ENCODE measurements around the gene GAN. TPM values are rescaled to one million over a fixed set of nuclear protein-coding genes. Genes with fewer than 3 reads are reported as not detected.
A peak's percentile ranks its signal among the peaks of the same experiment; 100 is the strongest.

Gene GAN
- total RNA-seq, 2 experiments from 2014 or later = 13.4 to 13.8 TPM

GRCh38 chr16:81278526-81278925 is 36.2 kb upstream of the GAN start:
- Mint-ChIP-seq H3K27ac (no peak overlapping the region), H3K27me3 (no peaks in the 10 kb centered on the region), H3K9me3 (ENCODE audit: low read depth) (no peaks in the 10 kb centered on the region), H3K4me1 (no peaks in the 10 kb centered on the region), H3K36me3 (ENCODE audit: low read depth) (no peaks in the 10 kb centered on the region), H3K4me3 (no peak overlapping the region)
- CTCF ChIA-PET = interaction anchor here (0.7 kb wide), 1 partner anchor 150 kb away, joined by 3 read pairs; no protein-coding TSS in a partner anchor
- ATAC-seq = no peak
- intact Hi-C loops (cut with DNase I, micrococcal nuclease) = no loop called here
- POLR2A ChIA-PET = no interaction called here
- DNase-seq = no peak

DNA sequence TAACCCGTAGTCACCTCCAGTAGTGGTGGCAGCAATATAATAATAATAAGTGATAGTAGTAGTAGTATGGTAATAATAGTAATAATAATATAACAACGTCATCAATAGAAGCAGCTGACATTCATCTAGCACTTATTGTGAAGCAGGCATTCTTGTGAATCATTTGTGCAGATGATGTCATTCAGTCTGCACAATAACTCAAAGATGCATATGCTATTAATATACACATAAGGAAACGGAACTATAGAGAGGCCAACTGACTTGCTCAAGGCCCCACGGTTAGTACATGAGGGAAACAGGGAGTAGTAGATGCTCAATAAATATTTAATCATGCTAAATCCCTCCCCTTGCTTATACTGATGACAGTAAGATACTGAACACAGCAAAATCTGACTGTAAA is 35.4 kb upstream of the GAN start:
- Mint-ChIP-seq H3K27me3 (no peaks in the 10 kb centered on the region), H3K27ac (no peak overlapping the region), H3K36me3 (ENCODE audit: low read depth) (no peaks in the 10 kb centered on the region), H3K4me3 (no peak overlapping the region), H3K9me3 (ENCODE audit: low read depth) (no peaks in the 10 kb centered on the region), H3K4me1 (no peaks in the 10 kb centered on the region)
- POLR2A ChIA-PET = no interaction called here
- no peak for ATAC-seq
- CTCF ChIA-PET = interaction anchor here (0.6 kb wide), 1 partner anchor 1686 kb away, joined by 3 read pairs; no protein-coding TSS in a partner anchor
- intact Hi-C loops (cut with DNase I, micrococcal nuclease) = no loop called here
- no peak for DNase-seq

DNA sequence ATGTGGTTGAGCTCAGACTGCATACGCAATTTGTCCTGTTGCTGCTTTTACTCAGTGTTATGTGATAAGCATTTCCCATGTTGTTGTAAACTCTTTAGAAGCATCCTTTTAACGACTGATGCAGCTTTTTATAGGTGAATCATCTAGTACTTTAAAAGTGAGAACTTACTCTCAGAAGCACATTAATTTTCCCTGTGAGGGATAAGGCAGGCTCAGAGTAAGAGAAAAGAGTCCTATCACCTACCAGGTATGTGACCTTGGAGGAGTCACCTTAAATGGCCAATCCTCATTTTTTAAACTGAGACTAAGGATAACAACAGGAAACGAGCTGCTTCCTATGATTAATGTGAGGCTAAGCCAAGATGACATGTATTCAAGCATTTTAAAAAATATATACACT is 34.4 kb upstream of the GAN start:
- POLR2A ChIA-PET = no interaction called here
- H3K4me3 Mint-ChIP-seq = no peak overlapping the region
- intact Hi-C loops (cut with DNase I, micrococcal nuclease) = no loop called here

GRCh38 chr16:81283044-81283443 is 31.7 kb upstream of the GAN start:
- Mint-ChIP-seq H3K27ac (no peak overlapping the region), H3K9me3 (ENCODE audit: low read depth) (no peaks in the 10 kb centered on the region), H3K27me3 (no peaks in the 10 kb centered on the region), H3K4me1 (no peaks in the 10 kb centered on the region), H3K36me3 (ENCODE audit: low read depth) (no peaks in the 10 kb centered on the region), H3K4me3 (no peak overlapping the region)
- ChIA-PET CTCF (no interaction called here), POLR2A (no interaction called here)
- ATAC-seq = no peak
- DNase-seq = no peak
- intact Hi-C loops (cut with DNase I, micrococcal nuclease) = no loop called here

More for the DNA sequence above, 34.4 kb upstream of the GAN start:
- Mint-ChIP-seq H3K27me3 (no peaks in the 10 kb centered on the region), H3K27ac (no peak overlapping the region), H3K4me1 (no peaks in the 10 kb centered on the region), H3K36me3 (ENCODE audit: low read depth) (no peaks in the 10 kb centered on the region), H3K9me3 (ENCODE audit: low read depth) (no peaks in the 10 kb centered on the region)
- CTCF ChIA-PET = interaction anchor here (0.6 to 1.2 kb wide), 4 partner anchors 19 to 83 kb away, joined by 3 to 4 read pairs (median 3); no protein-coding TSS in a partner anchor
- ATAC-seq (peak; percentile 33), DNase-seq (no peak)

DNA sequence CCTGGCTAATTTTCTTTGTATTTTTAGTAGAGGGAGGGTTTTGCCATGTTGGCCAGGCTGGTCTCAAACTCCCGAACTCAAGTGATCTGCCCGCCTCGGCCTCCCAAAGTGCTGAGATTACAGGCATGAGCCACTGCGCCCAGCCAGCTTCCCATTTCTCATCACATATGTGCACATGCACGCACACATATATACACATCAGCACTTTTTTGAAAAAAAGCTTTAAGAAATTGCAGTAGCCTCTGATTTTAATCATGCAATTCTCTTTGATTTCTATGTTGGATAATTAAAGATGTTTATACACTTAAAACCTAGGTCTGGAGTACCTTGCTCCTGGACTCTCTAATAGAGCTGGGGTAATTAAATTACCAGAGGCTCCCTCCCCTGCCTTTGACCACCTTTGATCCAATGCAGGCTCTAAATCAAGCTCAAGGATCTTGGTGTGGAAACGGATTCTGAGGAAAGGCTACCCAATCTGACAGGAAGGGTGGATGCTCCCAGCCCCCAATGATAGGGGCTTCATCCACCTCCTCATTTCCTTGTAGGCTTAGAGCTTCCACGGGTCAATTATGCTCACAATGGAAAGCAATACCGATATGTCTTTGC is 29.7 kb upstream of the GAN start:
- Mint-ChIP-seq H3K9me3 (ENCODE audit: low read depth) (no peaks in the 10 kb centered on the region), H3K4me3 (no peak overlapping the region), H3K27ac (no peak overlapping the region), H3K36me3 (ENCODE audit: low read depth) (no peaks in the 10 kb centered on the region), H3K27me3 (no peaks in the 10 kb centered on the region), H3K4me1 (no peaks in the 10 kb centered on the region)
- intact Hi-C loops (cut with DNase I, micrococcal nuclease) = no loop called here
- ATAC-seq (no peak), DNase-seq (no peak)
- POLR2A ChIA-PET = interaction anchor here (0.5 kb wide), 1 partner anchor 410 kb away, joined by 3 read pairs; no protein-coding TSS in a partner anchor
- CTCF ChIA-PET = interaction anchor here (0.7 to 1.1 kb wide), 4 partner anchors 18 to 453 kb away, joined by 3 to 4 read pairs (median 3); no protein-coding TSS in a partner anchor

GRCh38 chr16:81286190-81286589 is 28.6 kb upstream of the GAN start:
- Mint-ChIP-seq H3K27ac (no peak overlapping the region), H3K36me3 (ENCODE audit: low read depth) (no peaks in the 10 kb centered on the region), H3K4me1 (no peaks in the 10 kb centered on the region), H3K4me3 (no peak overlapping the region), H3K27me3 (no peaks in the 10 kb centered on the region), H3K9me3 (ENCODE audit: low read depth) (no peaks in the 10 kb centered on the region)
- intact Hi-C loops (cut with DNase I, micrococcal nuclease) = no loop called here
- no peak for DNase-seq
- POLR2A ChIA-PET = no interaction called here
- no peak for ATAC-seq
- CTCF ChIA-PET = interaction anchor here (1.1 kb wide), 1 partner anchor 17 kb away, joined by 3 read pairs; no protein-coding TSS in a partner anchor

- H3K27ac Mint-ChIP-seq = no peak overlapping the region
- ChIA-PET CTCF (no interaction called here), POLR2A (no interaction called here)
- intact Hi-C loops (cut with DNase I, micrococcal nuclease) = no loop called here
- ATAC-seq (no peak), DNase-seq (no peak)
- no peaks in the 10 kb centered on the region for H3K9me3 Mint-ChIP-seq (ENCODE audit: low read depth)
- peaks cover 12% of the 10 kb centered on the region for H3K27me3 Mint-ChIP-seq
- no peaks in the 10 kb centered on the region for H3K36me3 Mint-ChIP-seq (ENCODE audit: low read depth)
- no peaks in the 10 kb centered on the region for H3K4me1 Mint-ChIP-seq
- no peak overlapping the region for H3K4me3 Mint-ChIP-seq
These were observed 23.6 kb upstream of the GAN start for GRCh38 chr16:81291117-81291516.

DNA sequence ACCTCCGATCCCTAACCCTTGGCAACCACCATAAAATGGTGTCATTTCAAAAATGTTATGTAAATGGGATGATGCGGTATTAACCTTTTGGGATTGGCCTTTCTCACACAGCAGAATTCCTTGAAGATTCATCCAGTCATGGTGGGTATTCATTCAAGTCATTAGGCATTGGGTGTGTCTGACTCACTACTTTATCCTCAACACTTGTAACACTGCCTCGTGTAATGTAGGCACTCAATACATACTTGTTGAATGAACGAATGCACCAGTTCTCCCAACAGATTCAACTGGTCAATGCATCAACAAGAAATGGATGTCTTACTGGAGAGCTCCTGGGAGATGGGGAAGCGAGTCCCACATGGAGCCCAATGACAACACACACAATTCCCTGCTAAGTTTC is 21.8 kb upstream of the GAN start:
- H3K27ac Mint-ChIP-seq = no peak overlapping the region
- ChIA-PET POLR2A (interaction anchor here (0.7 kb wide), 1 partner anchor 114 kb away, joined by 4 read pairs; no protein-coding TSS in a partner anchor), CTCF (no interaction called here)
- peaks cover 16% of the 10 kb centered on the region for H3K27me3 Mint-ChIP-seq
- H3K36me3 Mint-ChIP-seq (ENCODE audit: low read depth) = no peaks in the 10 kb centered on the region
- DNase-seq (no peak), ATAC-seq (no peak)
- intact Hi-C loops (cut with DNase I, micrococcal nuclease) = no loop called here
- no peak overlapping the region for H3K4me3 Mint-ChIP-seq
- no peaks in the 10 kb centered on the region for H3K9me3 Mint-ChIP-seq (ENCODE audit: low read depth)
- H3K4me1 Mint-ChIP-seq = no peaks in the 10 kb centered on the region

GRCh38 chr16:81293909-81294802 is 20.6 kb upstream of the GAN start:
- H3K4me1 Mint-ChIP-seq = no peaks in the 10 kb centered on the region
- ATAC-seq (no peak), DNase-seq (no peak)
- ChIA-PET POLR2A (interaction anchor here (0.7 kb wide), 1 partner anchor 112 kb away, joined by 4 read pairs; no protein-coding TSS in a partner anchor), CTCF (interaction anchor here (1.3 kb wide), 1 partner anchor 33 kb away, joined by 4 read pairs; no protein-coding TSS in a partner anchor)
- no peaks in the 10 kb centered on the region for H3K36me3 Mint-ChIP-seq (ENCODE audit: low read depth)
- no peaks in the 10 kb centered on the region for H3K9me3 Mint-ChIP-seq (ENCODE audit: low read depth)
- peaks cover 16% of the 10 kb centered on the region for H3K27me3 Mint-ChIP-seq
- no peak overlapping the region for H3K27ac Mint-ChIP-seq
- H3K4me3 Mint-ChIP-seq = no peak overlapping the region
- intact Hi-C loops (cut with DNase I, micrococcal nuclease) = no loop called here

GRCh38 chr16:81296631-81297030 is 18.1 kb upstream of the GAN start:
- no peaks in the 10 kb centered on the region for H3K9me3 Mint-ChIP-seq (ENCODE audit: low read depth)
- H3K4me3 Mint-ChIP-seq = no peak overlapping the region
- POLR2A ChIA-PET = no interaction called here
- ATAC-seq (no peak), DNase-seq (no peak)
- no peaks in the 10 kb centered on the region for H3K36me3 Mint-ChIP-seq (ENCODE audit: low read depth)
- CTCF ChIA-PET = no interaction called here
- H3K27ac Mint-ChIP-seq = no peak overlapping the region
- H3K4me1 Mint-ChIP-seq = no peaks in the 10 kb centered on the region
- intact Hi-C loops (cut with DNase I, micrococcal nuclease) = no loop called here
- H3K27me3 Mint-ChIP-seq = peaks cover 16% of the 10 kb centered on the region

GRCh38 chr16:81307770-81308169 is 7.0 kb upstream of the GAN start:
- ChIA-PET POLR2A (no interaction called here), CTCF (interaction anchor here (2.6 kb wide), 1 partner anchor 103 kb away, joined by 6 read pairs; no protein-coding TSS in a partner anchor)
- ATAC-seq (peak; percentile 37), DNase-seq (peak; percentile 20)
- Mint-ChIP-seq H3K27ac (no peak overlapping the region), H3K4me1 (peaks cover 47% of the 10 kb centered on the region), H3K9me3 (ENCODE audit: low read depth) (no peaks in the 10 kb centered on the region), H3K27me3 (no peaks in the 10 kb centered on the region), H3K36me3 (ENCODE audit: low read depth) (peaks cover 3% of the 10 kb centered on the region), H3K4me3 (no peak overlapping the region)
- intact Hi-C loops (cut with DNase I, micrococcal nuclease) = no loop called here
